ENCODE data around the gene ZNF423. TPM values are rescaled to one million over a fixed set of nuclear protein-coding genes. Genes with fewer than 3 reads are reported as not detected.

Gene ZNF423
- total RNA-seq, 4 donors from 2014 or later = 4.1 to 20.2 (median 10.3) TPM

GRCh38 chr16:49698931-49699840 lies 156.7 kb downstream of the ZNF423 start:
- TF ChIP-seq CTCF (IDR thresholded peaks at IDR 0.05; ENCODE audit: low read depth) = no peak

GRCh38 chr16:49698453-49698815 lies 157.5 kb downstream of the ZNF423 start:
- TF ChIP-seq CTCF (IDR thresholded peaks at IDR 0.05; ENCODE audit: low read depth) = no peak

DNA sequence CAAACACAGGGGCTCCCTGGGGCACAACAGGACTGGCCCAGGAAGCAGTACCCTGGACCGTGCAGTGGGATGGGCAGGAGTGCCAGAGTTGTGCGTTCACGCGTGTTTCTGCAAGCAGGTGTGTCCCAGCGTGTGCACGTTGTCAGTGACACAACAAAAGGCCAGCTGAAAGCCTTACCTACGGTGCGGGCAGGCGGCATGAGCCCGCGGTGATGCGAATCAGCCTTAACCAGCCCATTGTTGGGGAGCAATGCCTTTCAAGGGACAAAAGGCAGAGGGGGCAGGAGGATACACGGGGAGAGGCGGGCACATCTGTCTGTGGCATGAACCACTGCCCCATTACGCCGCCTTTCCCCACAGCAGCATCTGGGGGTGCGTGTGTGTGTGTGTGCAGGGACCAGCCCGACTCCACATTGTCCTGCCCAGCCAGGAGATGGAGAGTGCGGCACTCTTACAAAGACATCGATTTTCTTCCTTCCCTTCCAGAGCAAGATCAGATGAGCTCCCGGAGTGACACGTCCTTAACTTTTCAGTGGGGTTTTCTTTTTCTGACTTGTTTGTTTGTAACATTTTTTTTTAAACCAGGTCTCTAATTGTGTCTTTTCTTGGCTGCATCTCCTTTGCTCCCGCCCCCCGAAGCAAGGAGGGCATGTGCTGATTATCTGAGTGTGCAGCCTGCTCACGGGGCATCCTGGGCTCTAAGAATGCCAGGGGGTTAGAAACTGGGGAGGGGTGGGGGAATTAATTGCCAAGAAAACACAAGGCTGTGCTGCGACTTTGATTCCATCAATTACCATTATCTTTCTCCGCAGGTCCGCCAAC lies 158.1 kb downstream of the ZNF423 start:
- TF ChIP-seq CTCF (IDR thresholded peaks at IDR 0.05; ENCODE audit: low read depth) = no peak

GRCh38 chr16:49696414-49697101 lies 159.4 kb downstream of the ZNF423 start:
- no peak for TF ChIP-seq CTCF (IDR thresholded peaks at IDR 0.05; ENCODE audit: low read depth)

DNA sequence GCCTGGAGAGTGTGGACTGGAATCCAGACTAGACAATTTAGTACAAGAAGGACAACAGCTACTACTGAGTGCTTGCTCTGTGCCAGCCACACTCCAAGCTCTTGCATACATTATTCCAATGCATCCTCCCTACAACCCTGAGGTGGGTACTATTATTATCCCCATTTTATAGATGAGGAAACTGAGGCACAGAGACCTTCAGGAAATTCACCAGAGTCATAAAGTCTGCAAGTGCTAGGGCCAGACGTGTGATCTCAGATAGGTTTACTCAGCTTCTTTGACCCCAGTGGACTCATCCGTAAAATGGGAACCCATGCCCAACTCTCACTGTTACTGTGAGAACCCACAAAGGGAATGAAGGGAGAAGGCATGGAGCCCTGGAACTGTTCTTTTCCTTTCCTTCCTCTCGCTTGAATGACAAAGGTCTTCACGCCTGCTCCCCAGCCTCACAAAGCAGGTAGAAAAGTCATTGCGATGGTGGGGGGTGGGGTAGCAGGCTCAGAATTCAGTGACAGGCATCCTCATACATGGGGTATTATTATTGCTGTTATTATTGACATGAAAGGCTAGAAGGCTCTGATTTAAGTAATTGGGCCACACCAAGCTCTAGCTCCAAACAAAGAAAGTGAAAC lies 160.0 kb downstream of the ZNF423 start:
- no peak for TF ChIP-seq CTCF (IDR thresholded peaks at IDR 0.05; ENCODE audit: low read depth)

DNA sequence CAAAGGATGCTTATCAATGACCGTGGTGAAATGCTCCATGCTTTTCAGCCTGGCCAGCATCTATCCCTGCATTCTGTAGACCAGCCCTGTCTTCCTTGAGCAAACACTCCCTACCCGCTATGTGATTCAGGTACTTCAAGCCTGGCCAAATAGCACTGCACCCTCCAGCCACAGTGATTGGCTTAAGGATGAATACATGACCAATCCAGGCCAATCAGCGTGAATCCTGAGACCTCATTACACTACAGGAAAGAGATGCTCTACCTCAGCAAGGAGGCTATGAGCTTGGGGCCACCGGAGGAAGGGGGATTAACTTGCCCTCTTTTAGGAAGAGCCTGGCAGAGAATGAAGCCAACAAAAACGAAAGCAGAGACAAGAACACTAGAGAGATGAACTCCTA lies 162.5 kb downstream of the ZNF423 start:
- TF ChIP-seq CTCF (IDR thresholded peaks at IDR 0.05; ENCODE audit: low read depth) = no peak

Data from subcutaneous adipose tissue (tissue), 4 donors.